ENCODE results near the gene RCVRN. TPM values are rescaled to one million over a fixed set of nuclear protein-coding genes. Genes with fewer than 3 reads are reported as not detected.

RCVRN gene
- total RNA-seq, 1 donor = not detected

GRCh38 chr17:9898812-9899211 lies 6.3 kb downstream of the RCVRN start:
- no peak for DNase-seq (ENCODE audit: insufficient read length, low spot score, missing footprints)
- Histone ChIP-seq H3K79me2 (ENCODE audit: insufficient read depth, low read length) (no peaks in the 10 kb centered on the region), H3K4me3 (ENCODE audit: insufficient read depth, low read length) (no peak overlapping the region), H3K36me3 (ENCODE audit: insufficient read depth, low read length) (no peaks in the 10 kb centered on the region), H3K4me2 (ENCODE audit: insufficient read depth, low read length) (no peak overlapping the region), H3K4me1 (ENCODE audit: insufficient read depth, low read length) (no peaks in the 10 kb centered on the region), H2AFZ (ENCODE audit: low read length) (no peak overlapping the region), H3K9me3 (ENCODE audit: low read depth, low read length) (peaks cover 2% of the 10 kb centered on the region), H3K27ac (ENCODE audit: low read depth, low read length) (no peak overlapping the region), H3K27me3 (ENCODE audit: insufficient read depth, low read length) (no peaks in the 10 kb centered on the region), H4K20me1 (ENCODE audit: insufficient read depth, low read length) (no peaks in the 10 kb centered on the region)
- no peak for TF ChIP-seq CTCF (IDR thresholded peaks at IDR 0.05; ENCODE audit: extremely low read depth, low read depth, low read length)

GRCh38 chr17:9897372-9897968 lies 7.6 kb downstream of the RCVRN start:
- H3K4me3 ChIP-seq (ENCODE audit: insufficient read depth, low read length) = no peak overlapping the region
- no peaks in the 10 kb centered on the region for H3K4me1 ChIP-seq (ENCODE audit: insufficient read depth, low read length)
- H3K4me2 ChIP-seq (ENCODE audit: insufficient read depth, low read length) = no peak overlapping the region
- no peaks in the 10 kb centered on the region for H4K20me1 ChIP-seq (ENCODE audit: insufficient read depth, low read length)
- H3K79me2 ChIP-seq (ENCODE audit: insufficient read depth, low read length) = no peaks in the 10 kb centered on the region
- no peak for DNase-seq (ENCODE audit: insufficient read length, low spot score, missing footprints)
- no peak overlapping the region for H2AFZ ChIP-seq (ENCODE audit: low read length)
- peaks cover 2% of the 10 kb centered on the region for H3K9me3 ChIP-seq (ENCODE audit: low read depth, low read length)
- no peak overlapping the region for H3K27ac ChIP-seq (ENCODE audit: low read depth, low read length)
- no peaks in the 10 kb centered on the region for H3K36me3 ChIP-seq (ENCODE audit: insufficient read depth, low read length)
- H3K27me3 ChIP-seq (ENCODE audit: insufficient read depth, low read length) = no peaks in the 10 kb centered on the region
- TF ChIP-seq CTCF (IDR thresholded peaks at IDR 0.05; ENCODE audit: extremely low read depth, low read depth, low read length) = no peak

DNA sequence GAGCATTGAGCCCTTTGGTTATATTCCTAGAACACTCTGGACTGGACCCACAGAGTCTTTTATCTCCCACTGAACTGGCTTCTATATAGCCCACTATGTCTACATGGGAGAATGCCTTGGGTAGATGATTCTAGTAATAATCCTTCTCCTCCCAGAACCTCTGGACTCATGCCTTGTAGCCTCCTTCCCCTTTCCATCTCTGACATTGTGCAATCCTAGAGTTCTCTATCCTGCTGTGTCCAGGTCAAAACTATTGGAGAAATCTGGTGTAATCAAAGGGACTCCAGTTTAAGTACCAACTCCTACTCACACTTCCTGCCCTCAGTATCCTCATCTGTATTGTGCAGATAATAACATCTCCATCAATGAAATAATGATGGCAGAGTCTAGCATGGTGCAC lies 9.1 kb downstream of the RCVRN start:
- TF ChIP-seq CTCF (IDR thresholded peaks at IDR 0.05; ENCODE audit: extremely low read depth, low read depth, low read length) = no peak
- Histone ChIP-seq H3K27me3 (ENCODE audit: insufficient read depth, low read length) (no peaks in the 10 kb centered on the region), H3K27ac (ENCODE audit: low read depth, low read length) (no peak overlapping the region), H2AFZ (ENCODE audit: low read length) (no peak overlapping the region), H3K9me3 (ENCODE audit: low read depth, low read length) (peaks cover 2% of the 10 kb centered on the region), H3K36me3 (ENCODE audit: insufficient read depth, low read length) (no peaks in the 10 kb centered on the region), H3K4me1 (ENCODE audit: insufficient read depth, low read length) (no peaks in the 10 kb centered on the region), H3K79me2 (ENCODE audit: insufficient read depth, low read length) (no peaks in the 10 kb centered on the region), H3K4me2 (ENCODE audit: insufficient read depth, low read length) (no peak overlapping the region), H3K4me3 (ENCODE audit: insufficient read depth, low read length) (no peak overlapping the region), H4K20me1 (ENCODE audit: insufficient read depth, low read length) (no peaks in the 10 kb centered on the region)
- DNase-seq (ENCODE audit: insufficient read length, low spot score, missing footprints) = no peak

GRCh38 chr17:9894231-9894630 lies 10.8 kb downstream of the RCVRN start:
- no peaks in the 10 kb centered on the region for H3K79me2 ChIP-seq (ENCODE audit: insufficient read depth, low read length)
- TF ChIP-seq CTCF (IDR thresholded peaks at IDR 0.05; ENCODE audit: extremely low read depth, low read depth, low read length) = no peak
- H3K4me2 ChIP-seq (ENCODE audit: insufficient read depth, low read length) = no peak overlapping the region
- H3K27me3 ChIP-seq (ENCODE audit: insufficient read depth, low read length) = no peaks in the 10 kb centered on the region
- H3K4me3 ChIP-seq (ENCODE audit: insufficient read depth, low read length) = no peak overlapping the region
- no peak for DNase-seq (ENCODE audit: insufficient read length, low spot score, missing footprints)
- H3K27ac ChIP-seq (ENCODE audit: low read depth, low read length) = no peak overlapping the region
- H2AFZ ChIP-seq (ENCODE audit: low read length) = no peak overlapping the region
- peaks cover 2% of the 10 kb centered on the region for H3K9me3 ChIP-seq (ENCODE audit: low read depth, low read length)
- no peaks in the 10 kb centered on the region for H3K4me1 ChIP-seq (ENCODE audit: insufficient read depth, low read length)
- no peaks in the 10 kb centered on the region for H4K20me1 ChIP-seq (ENCODE audit: insufficient read depth, low read length)
- no peaks in the 10 kb centered on the region for H3K36me3 ChIP-seq (ENCODE audit: insufficient read depth, low read length)
